Activated CD4-positive, CD25-positive, alpha-beta regulatory T cell treated with anti-CD3 and anti-CD28 coated beads, Interleukin-2, amount 50 U/mL, for 72 hours (primary cell): ENCODE data around the gene MACROH2A2.
"Not testable (repeated sequence)": the region's sequence is repeated elsewhere in the genome, so short reads cannot be mapped to it uniquely, and the experiment has no call there.

Experiments
- DNase-seq: peaks from one replicate; pipeline ENCODE4 v3.0.0; 2021

Gene MACROH2A2

GRCh38 chr10:70052462-70053217 lies at the start of gene MACROH2A2:
Gene MACROH2A2, plus strand, starts transcription at chr10:70052846. Its CDS starts 22,813 bp downstream, at chr10:70075659.
- no peak for DNase-seq

DNA sequence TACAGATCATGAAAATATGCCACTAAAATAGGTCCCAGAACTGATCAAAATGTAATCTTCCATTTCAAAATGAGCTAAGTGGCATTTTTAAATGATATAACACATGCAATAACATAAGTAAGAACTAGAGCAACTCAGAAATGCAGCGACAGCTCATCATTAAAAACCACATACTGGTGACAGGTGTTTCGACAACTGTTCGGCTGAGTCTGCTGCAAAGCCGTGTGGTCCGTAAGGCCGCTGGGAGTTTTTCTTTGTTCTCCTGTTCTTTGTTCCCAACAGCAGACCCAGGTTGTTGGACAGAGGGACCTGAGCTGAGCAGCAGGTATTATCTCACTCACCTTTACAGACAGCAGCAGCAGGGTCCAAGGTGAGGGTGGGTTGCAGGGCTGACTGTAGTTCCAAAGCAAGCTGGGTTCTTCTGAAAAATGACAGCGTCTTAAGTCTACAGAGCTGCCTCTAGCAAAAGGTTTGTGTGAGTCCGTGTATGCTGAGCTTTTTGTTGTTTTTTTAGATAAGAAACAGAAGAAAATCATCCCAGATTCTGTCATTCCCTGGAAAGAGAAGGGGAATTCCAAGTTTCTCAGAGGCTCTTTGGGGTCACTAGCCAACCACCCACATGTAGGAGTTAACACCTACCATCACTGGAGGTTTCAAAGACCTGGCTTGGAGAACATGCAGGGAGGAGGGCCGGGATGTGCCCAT lies 45.4 kb upstream of the MACROH2A2 start:
- no peak for DNase-seq

DNA sequence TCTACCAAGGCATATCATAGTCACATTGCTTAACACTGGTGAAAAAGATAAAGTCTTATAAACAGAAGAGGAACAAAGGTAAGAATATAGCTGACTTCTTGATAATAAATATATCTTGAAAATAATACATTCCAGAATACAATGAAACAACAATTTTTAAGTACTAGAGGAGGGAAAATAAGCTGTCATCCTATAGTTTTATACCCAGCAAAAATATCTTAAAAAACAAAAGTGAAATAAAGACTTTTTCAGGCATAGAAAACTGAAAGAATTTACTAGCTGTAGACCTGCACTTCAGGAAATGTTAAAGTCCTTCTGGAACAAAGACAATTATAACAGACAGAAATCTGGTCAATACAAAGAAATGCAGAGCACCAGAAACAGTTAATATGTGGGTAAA lies 21.4 kb upstream of the MACROH2A2 start:
- no peak for DNase-seq

DNA sequence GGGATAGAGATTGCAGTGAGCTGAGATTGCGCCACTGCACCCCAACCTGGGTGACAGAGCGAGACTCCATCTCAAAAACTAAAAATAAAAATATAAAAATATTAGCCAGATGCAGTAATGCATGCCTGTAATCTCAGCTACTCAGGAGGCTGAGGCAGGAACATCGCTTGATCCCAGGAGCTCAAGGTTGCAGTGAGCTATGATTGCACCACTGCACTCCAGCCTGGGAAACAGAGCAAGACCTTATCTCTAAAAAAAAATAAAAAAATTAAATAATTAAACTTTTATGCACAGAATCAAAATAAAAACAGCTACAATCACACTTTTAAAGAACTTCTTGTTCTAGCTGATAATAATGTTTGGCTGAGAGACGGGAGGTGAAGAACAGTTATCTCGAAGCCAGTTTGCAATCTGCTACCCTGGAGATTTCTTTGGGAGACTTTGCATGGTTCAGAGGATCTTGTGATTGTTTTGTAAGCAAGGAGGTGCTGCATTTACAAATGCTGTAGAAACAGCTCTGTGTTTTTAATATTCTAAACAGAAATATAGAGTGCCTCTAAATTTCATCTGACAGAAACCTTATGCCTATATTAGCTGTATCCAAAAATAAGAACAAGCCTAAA lies 19.9 kb upstream of the MACROH2A2 start:
- DNase-seq: no peak

GRCh38 chr10:70034232-70034631 lies 18.4 kb upstream of the MACROH2A2 start:
- no peak for DNase-seq

- no peak for DNase-seq
Measured at GRCh38 chr10:70035531-70035930, 17.1 kb upstream of the MACROH2A2 start.

DNA sequence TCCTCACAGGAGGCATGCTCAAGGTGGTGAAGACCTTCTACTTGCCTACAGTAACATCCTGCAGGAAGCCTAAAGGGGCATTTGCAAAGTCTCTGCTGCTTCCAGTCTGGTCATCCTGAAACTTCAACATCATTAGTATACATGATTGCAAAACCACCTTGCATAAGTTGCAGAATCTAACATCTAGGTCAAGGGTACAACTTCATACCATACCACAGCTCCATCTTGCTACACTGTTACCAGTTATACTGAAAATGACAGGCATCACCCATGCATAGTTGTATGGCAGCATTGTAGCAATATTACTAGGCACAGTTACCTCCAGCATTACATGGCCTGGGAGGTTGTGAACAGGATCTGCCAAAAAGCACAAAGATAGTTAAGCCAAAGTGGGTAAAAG lies 13.7 kb upstream of the MACROH2A2 start:
- DNase-seq: no peak

DNA sequence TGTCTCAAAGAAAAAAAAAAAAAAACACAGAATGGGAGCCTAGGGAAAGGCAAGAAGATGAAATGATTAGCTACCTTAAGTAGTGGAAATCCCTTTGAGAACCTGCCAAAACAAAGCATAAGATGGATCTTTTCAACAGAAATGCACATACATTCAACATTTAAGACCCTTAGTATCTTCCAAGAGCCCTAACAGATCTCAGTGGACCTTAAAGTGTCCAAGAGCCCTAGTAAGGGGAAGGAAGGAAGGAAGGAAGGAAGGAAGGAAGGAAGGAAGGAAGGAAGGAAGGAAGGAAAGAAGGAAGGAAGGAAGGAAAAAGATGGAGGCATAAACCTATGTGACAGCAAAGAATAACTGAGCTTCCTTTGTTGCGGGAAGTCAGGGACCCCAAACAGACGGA lies 11.6 kb upstream of the MACROH2A2 start:
- DNase-seq: no peak

- DNase-seq: not testable (repeated sequence)
Measured at GRCh38 chr10:70041739-70042138, 10.9 kb upstream of the MACROH2A2 start.

DNA sequence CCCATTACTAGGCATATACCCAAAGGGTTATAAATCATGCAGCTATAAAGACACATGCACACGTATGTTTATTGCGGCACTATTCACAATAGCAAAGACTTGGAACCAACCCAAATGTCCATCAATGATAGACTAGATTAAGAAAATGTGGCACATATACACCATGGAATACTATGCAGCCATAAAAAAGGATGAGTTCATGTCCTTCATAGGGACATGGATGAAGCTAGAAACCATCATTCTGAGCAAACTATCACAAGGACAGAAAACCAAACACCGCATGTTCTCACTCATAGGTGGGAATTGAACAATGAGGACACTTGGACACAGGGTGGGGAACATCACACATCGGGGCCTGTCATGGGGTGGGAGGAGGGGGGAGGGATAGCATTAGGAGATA lies 5.6 kb upstream of the MACROH2A2 start:
- not testable (repeated sequence) for DNase-seq

DNA sequence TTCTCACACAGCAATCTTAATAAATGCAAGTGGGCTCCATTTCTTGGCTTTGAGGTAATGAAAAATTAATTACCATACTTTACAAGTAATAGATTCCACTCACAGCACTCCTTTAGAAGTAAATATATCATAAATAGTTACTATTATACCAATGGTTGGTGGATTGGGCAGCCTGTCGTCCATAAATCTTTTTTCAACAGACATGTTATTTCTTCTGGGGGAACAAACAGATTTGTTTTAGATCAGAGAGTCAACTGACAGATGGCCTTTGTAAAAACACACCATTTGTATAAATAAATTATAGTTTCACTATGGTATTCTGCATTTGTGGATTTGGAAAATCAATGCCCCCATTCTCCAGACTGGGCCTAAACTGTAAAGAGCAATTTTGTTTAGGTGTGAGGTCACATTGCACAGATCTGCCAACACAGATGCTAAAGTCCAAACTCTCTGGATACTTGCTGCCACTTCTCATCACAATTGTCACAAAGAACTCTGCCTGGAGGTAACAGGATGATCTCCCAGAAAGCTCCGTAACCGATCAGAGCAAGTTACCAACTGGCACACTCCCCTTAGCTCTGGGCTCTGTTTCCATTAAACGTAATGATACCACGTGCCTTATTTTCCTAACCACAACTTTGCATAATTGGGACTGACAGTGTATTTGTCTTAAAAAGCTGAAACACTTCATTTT lies 4.5 kb upstream of the MACROH2A2 start:
- no peak for DNase-seq

DNA sequence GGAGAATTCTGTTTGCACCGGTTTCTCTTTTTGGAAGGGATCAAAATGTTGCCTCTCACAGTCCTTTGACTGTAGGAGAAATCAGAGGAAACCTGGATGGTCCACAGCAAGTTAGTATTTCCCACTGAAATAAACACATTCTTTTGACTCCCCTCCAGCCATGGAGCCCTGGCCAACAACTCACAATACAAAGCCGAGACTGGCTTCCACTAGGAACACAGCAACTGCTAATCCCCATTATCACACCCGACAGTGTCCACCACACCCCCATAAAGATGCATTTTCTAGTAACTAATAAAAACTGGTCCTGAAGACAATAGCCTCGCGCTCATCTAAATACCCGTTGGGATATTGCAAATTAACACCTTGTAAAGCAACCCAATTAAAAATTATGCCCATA lies 798 bp upstream of the MACROH2A2 start:
- no peak for DNase-seq

DNA sequence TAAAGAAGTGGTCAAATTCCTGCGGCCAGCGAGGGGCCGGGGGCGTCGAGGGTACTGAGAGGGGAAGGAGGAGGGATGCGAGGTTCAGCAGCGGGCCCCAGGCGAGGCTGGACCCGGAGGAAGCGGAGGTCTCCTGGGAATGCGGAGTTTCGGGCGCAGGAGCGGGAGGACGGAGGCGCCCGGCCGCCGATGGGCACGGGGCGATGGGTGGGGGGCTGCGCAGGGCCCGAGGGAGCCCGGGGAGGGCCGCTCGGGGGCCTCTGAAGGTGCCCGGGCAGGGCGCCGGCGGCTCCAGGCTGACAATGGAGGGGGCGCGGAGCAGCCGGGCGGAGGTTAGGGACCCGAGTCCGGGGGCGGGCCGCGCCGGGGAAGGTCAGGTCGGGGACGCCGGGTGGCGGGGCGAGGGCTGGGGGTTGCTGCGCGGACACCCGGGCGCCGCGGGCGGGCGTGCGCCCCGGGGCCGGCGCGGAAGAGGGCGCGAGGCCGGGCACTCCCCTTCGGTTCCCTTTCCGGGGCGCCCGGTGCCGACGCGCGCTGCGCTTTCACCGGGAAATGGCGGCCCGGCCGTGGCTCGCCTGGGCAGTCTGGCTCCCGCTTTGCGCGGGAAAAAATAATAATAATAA lies 683 bp downstream of the MACROH2A2 start:
- no peak for DNase-seq

DNA sequence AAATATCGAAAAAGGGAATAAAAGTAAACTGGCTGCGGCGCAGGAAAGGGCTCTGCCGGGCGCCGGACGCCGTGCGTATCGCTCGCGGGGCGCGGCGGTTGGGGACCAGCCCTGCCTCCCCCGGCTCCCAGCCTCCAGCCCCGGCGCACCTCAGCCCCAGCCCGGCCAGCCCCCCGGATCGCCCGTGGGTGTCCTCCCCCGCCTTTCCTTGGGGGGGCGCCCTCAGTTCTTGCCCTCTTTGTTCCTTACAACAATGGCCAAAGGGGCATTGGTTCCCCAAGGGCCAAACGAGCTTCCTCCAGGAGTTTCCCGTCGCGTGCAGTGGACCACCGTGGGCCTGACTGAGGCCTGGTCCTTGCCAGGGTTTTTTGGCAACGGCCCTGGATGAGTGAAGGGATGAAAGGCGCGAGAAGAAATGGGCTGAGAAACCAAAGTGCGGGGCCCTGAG lies 1.2 kb downstream of the MACROH2A2 start:
- DNase-seq: no peak

DNA sequence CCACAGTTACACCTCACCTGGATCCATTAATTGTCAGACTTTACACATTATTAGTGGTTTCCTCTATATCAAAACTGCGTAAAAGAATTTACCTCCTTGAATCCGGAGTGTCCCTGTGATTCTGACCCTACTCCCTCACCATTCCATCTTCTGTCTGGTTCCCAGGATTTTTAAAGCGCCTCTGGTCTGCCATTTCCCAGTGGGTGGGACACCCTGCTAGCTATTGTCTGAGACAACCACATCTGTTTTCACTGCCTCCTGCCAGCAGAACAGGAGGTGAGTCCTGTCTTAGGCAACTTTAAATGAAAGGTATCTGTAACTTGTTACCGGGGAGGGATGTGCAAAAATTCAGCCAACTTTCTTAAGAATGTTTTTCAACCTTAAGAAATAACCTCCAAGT lies 2.3 kb downstream of the MACROH2A2 start:
- DNase-seq: no peak

DNA sequence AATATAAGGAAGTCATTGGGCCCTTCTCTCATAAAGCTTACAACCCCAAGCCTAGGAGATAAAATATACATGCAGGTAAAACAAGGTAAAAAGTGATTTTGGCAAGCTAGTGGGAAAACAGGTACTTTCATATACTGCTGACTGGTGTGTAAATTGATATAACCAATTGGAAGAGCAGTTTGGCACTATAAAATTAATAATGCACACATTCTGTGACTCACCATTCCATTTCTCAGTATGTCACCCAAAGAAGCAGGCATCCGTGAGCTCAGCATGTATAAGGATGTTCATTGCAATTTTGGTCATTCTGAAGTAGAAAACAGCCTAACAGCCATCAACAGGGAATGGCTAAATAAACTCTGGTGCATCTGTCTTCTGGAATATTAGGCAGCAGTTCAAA lies 2.9 kb downstream of the MACROH2A2 start:
- no peak for DNase-seq

- no peak for DNase-seq
Measured at GRCh38 chr10:70057306-70057705, 4.7 kb downstream of the MACROH2A2 start.

DNA sequence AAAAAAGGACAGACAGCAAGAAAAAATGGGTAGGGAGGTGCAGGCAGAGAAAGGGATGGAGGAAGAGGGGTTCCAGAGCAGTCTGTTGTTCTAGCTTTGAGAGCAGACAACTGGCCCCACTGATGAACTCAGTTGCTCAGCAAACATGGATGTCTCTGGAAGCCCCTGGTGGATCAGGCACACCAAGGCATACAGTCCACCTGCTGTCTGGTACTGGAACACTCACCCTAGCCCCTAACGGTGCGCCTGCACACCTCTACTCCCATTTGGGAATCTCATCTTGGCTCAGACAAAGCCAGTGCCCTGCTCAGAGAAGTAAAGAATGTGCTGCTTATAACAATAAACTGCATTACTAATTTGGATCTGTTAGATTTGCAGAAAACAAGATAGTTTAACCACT lies 7.7 kb downstream of the MACROH2A2 start:
- no peak for DNase-seq

DNA sequence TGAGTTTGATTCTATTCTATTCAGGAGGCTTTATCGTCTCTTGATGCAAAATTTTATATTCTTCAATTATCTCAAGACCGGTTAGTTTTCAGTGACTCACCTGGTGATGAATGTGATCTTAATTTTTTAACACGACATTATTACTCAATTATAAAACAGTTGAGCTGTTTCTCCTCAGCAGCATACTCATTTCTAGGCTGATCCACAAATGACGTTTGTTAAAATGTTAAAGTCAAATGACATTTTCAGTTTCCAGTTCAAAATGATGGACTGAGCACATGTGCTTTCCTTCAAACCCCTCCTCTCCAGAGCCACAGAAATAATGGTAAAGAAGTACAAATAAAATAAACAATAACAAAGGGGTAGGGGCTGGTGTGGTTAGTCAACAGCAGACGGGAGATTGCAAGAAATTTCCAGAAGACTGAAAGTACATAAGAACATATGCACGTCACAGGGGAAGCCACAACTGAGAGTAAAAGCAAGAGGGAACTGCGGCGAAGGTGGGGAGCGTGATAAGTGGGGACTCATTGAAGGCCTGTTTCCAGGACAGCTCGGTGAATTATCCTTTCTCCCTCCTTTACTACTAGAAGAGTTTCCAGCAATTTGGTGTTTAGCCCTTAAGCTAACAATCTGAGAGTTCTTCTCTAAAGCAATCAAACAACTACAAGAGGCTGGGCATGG lies 10.9 kb downstream of the MACROH2A2 start:
- no peak for DNase-seq

GRCh38 chr10:70064486-70064885 lies 11.8 kb downstream of the MACROH2A2 start:
- DNase-seq: no peak

DNA sequence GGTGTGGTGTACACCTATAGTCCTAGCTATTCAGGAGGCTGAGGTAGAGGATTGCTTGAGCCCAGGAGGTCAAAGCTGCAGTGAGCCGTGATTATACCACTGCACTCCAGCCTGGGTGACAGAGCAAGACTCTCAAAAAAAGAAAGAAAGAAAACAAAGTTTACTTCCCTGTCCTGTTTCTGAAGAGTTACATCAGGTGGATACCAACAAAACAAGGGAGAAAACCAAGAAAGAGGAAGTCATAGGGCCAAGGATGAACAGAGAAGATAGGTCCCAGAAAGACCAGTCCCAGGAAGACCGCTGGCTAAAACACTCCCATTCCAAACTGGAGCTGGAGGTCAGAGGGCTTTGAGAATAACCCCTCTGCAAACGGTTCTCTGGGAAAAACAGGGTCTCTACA lies 13.5 kb downstream of the MACROH2A2 start:
- DNase-seq: no peak

DNA sequence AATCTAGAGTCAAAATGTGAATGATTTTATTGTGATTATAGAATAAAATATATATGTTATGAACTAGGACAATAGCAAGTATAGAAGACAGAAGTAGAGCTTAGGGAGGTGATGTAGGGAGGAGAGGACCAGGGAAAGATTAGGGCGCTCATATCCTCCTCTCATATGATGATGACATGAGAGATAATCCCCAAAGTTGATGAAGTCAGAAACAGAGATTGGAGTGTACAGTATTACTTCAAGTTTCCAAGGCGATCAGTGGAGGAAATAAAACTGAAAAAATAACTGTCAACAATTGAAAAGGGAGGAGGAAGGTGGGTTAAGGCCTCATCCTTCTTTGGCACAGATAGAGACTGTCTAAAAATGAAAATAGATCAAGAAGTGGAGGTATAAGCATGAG lies 14.9 kb downstream of the MACROH2A2 start:
- no peak for DNase-seq
